NT2/D1 (cell line): Measurements from ENCODE around the gene KIAA1191.

Source experiments
- SUZ12 ChIP-seq: IDR thresholded peaks from 2 replicates; pipeline ENCODE4 v1.6.1; 2011; ENCODE audit not compliant: insufficient read length, insufficient read depth; ENCODE audit errors: extremely low read depth
- YY1 ChIP-seq: IDR thresholded peaks from 2 replicates; pipeline ENCODE4 v1.6.1; 2011; ENCODE audit not compliant: insufficient read length, insufficient read depth
- ZNF274 ChIP-seq: IDR thresholded peaks from 2 replicates; pipeline ENCODE4 v1.6.1; 2011; ENCODE audit warnings: mild to moderate bottlenecking, low read depth, low read length

- no peak for TF ChIP-seq ZNF274
- TF ChIP-seq YY1: no peak
- no peak for TF ChIP-seq SUZ12
Observed at GRCh38 chr5:176361437-176362232, at the start of gene KIAA1191.
